HG03442 (cell line): Measurements from ENCODE around the gene CNTNAP2.

Experiments
- ATAC-seq: cut with Tn5 transposase; IDR thresholded peaks from one replicate; pipeline ENCODE4 v1.9.1; 2021; ENCODE audit warnings: mild to moderate bottlenecking, moderate library complexity; ENCODE audit not compliant: unreplicated experiment

CNTNAP2 gene

DNA sequence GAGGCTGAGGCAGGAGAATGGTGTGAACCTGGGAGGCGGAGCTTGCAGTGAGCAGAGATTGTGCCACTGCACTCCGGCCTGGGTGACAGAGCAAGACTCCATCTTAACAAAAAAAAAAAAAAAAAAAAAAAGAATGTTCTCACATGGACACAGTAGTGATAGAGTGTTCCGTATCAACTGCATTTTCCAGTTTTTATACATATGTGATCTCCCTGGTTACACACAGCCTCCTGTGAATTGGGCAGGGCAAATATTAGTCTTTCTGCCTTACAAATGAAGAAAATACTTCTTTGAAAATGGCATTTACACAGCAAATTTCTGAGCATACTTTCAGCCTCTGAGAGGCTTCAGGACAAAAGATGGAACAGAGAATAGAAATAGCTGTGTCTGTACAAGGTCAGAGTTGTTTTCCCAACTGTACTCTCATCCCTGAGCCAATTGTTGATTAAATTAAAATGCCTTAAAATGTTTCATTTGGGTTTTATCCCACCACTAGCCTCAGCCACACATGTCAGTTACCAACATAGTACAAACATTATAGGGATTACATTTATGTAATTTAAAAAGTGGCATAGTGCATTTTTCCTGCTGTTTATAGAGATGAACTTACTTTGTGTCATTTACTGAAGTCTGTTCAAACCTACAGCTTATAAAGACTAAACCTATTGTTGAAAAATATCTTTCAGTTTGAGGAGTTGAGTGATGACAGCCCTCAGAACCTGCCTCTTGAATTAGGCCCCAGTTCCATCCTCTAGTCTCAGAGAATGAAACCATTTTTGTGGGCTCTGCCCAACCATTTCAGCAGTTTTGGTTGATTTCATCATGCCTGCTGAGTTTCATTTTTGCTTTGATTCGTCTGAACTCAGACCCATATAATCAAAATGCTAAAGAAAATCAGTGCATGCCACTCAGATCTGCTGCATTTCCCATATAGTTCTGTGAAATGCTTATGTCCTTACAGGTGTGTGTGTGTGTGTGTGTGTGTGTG is 1864.5 kb downstream of the CNTNAP2 start:
- peak; percentile 96 for ATAC-seq

DNA sequence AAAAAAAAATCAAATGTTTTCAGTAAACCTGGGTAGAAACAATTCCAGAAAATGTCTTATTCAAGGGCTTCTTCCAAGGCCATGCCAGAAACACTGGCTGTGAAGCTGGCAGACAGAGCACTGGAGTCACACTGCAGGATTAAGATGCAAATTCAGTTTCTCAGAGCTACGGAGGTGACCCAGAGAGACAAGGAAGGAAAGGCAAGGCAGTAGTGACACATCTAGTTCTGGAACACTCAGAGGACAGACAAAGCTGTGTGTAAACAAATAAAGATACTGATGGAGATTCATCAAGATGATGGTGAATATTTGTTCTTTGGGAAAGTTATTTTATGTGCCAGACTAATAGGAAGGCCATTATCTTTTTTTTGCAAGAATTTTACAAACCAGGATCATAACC is 1865.7 kb downstream of the CNTNAP2 start:
- no peak for ATAC-seq

DNA sequence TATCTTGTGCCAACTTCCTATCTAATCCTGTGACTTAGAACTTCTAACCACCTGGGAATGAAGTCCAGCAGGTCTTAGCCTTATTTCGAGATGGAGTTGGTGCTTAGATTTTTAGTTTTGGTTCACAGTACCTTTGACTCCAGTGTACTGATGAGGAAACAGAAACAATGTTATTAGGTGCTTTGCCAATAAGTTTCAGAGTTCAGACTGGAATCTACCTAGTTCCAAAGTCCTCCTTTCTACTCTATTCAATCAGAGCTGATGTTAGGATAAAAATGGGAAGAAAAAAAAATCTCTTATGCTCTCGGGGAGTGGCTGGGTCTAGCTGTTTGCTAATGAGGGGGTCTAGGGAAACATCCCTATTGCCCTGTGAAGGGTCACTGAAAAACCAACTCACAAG is 1867.7 kb downstream of the CNTNAP2 start:
- no peak for ATAC-seq

DNA sequence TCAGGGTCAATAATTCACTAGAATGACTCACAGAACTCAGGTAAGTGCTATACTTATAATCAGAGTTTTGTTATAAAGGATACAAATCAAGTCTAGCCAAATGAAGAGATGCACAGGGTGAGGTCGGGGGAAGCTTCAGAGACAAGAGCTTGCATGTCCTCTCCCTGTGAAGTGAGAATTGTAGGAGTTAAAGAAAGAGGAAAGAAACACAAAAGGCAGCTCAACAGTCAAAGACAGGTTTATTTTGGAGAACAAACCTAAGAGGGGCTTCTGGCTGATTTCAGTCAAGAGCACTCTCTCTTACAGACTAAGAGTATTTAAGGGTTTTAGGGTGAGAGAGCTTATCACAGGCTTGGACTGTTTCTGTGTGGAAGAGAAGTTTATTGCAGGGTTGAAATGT is 1873.5 kb downstream of the CNTNAP2 start:
- ATAC-seq: no peak

DNA sequence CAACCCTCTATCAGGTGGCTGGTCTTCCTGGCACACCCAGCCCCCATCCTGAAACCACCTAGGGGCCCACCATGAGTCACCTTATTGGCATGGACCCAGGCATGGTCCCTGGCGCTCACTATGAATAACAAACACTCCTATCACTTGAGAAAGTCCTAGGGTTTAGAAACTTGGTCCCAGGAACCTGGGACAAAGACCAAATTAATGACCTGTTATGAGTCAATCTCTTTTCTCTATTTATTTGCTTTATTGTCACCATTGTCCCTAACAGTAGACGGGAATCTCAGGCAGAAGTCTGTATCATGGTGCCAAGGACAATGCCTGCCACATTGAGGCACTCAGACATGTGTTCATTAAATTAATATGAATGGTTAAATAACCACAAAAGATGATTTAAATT is 1874.3 kb downstream of the CNTNAP2 start:
- ATAC-seq: no peak

DNA sequence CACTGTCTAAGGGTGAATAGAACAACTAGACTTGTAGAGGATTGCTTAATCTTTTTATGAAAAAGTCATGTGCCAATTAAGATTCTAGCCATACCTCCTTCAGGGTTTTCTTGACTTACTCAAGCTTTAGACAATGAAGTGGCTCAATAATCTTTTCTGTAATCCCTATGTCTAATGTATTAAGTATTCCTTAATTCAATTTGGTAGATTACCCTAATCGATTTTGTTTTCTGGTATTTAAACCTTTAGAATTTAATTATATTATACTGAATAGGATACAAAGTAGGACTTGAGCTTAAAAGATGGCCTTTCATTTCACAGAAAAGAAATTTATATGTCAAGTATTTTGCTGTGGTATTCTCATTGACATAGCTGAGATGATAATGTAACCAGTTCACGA is 1876.1 kb downstream of the CNTNAP2 start:
- ATAC-seq: no peak

DNA sequence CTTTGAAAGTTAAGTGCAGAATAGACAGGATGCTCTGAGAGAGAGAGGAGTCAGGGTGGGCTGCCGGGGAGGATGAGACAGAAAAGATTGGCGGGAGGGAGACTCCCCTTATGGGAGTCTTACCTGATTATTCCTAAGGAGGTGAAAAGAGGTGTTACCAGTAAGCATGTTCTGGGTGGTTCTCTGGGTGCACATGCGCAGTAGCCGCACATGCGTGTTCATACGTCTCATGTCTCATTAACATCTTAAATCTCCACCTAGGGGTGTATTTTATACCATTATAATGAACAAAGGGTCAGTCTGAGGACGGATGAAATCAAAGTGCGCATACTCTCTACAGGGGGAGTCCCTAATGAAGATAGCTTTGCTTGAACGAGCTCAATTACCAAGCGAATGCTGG is 1881.0 kb downstream of the CNTNAP2 start:
- no peak for ATAC-seq

DNA sequence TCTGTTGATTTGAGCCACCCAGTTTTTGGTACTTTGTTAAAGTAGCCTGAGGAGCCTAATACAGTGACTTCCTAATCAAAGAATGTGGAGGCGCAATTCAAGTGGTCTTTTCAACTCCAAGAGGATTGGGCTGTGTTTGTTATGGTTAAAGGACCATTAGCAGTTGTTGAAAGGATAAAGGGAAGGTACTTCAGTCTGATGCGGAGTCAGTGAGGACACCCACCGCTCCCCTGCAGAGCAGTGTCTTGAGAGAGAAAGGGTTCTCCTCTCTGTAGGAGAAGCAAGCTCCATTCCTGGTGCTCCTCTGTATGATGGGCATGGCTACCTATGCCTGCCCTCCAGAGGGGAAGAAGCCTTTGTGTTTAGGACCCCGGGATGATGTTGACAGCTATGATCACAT is 1883.4 kb downstream of the CNTNAP2 start:
- ATAC-seq: no peak

DNA sequence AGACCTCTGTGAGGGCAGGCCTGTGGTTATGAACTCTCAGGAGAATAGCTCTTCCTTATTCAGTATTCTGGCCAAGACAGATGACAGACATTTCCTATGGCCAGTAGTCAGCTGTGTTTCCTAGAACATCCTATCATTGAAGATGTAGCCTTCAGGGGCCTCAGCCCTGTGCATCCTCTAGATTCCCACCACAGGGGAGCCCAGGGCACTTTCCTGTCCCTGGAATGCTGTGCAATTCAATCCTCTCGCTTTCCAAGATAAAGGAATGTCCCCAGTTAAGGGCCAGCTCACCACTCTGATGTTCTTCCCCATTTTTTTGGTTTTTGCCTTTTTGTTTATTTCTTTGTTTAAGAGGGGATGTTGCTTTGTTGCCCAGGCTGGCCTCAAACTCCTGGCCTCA is 1895.2 kb downstream of the CNTNAP2 start:
- ATAC-seq: no peak

DNA sequence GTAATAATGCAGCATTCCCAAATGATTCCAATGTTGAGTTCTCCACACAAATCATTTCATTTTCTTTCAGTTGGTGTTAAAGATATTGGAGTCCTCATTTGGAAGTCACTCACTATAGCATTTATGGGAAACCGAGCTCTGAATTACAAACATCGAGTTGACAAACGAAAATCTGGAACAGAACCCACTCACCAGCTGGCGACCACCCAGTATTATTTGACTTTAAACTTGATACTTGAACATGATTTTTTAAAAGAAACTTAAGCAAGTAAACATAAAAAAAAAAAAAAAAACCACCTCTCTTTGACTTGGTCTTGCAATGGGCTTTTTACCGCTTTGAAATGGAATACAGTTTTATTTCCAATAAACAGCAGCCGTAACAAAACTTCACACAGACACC is 1897.4 kb downstream of the CNTNAP2 start:
- ATAC-seq: no peak

DNA sequence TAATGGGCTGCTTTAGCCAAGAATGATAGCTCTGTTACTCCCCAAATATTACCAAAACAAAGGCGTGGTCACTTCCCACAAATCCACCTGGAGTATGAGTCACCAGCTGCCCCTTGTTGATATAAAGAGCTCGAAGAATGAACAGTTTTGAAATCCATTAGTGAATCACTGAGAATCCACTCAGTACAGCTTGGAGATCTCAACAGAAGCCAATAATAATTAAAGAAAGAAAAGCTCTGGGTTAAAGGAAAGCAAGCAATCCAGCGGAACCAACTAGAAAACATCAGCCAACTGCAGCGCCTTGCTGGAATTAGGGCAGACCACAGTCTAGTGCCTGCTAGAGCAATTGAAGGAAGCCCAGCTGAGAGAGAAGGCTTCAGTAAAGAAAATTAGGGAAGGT is 1897.9 kb downstream of the CNTNAP2 start:
- no peak for ATAC-seq

DNA sequence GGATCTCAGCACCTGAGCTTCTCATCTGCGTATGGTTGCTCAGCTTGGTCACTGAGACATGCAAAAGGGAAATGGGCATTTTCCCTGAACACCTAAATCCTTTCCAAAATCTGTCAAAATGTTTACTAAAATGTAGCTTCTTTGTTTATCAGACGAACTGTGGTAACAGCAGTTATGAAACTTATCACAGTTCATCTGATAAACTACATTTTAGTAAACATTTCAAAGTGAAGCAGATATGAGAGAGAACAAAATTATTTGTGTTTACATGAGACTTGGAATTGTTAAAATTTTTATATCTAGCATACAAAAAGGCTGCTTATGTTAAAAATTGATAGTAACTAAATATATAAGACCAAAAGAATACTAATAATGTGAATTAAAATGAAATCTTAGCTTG is 1900.5 kb downstream of the CNTNAP2 start:
- no peak for ATAC-seq

DNA sequence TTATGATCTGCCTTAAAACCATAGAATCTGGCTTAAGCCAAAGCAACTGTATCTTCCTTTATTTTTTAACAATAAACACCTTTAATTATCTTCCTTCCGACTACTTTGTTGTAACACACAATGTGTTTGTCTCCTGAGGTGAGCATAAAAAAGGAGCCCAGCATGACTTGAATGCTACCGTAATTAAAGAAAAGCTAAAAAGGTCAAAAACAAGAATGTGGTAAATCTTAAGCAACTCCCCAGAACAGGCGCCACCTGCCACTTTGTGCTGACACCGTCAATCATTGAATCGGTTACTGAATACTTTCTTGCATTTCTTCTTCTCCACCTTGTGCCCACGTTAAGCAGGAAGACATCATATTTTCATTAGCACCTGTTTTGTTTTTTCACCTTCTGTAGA is 1904.1 kb downstream of the CNTNAP2 start:
- no peak for ATAC-seq

DNA sequence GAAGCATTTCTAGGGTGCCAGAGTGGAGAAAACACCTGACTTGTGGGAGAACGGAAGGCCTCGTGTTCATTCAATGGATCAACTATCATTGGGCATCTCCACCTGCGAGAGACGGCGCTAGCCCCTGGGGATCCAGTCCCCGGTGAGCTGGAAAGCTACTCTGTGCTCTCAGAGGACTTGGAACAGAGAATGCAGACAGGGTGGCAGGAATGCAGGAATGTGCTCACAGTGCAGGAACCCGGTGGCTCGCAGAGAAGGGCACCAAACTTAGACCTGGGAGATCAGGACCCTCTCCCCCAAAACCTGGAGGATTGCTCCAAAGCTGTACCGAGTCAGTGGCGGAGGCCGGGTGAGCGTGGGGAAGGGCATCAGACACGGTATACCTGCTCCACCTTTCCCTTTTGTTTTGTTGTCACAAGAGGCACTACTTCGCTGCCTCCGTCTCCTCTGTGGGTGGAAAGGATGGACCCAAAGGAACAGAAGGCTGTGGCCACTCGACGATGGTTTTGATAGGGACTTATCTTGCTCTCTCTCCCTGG is 1905.0 kb downstream of the CNTNAP2 start:
- no peak for ATAC-seq

DNA sequence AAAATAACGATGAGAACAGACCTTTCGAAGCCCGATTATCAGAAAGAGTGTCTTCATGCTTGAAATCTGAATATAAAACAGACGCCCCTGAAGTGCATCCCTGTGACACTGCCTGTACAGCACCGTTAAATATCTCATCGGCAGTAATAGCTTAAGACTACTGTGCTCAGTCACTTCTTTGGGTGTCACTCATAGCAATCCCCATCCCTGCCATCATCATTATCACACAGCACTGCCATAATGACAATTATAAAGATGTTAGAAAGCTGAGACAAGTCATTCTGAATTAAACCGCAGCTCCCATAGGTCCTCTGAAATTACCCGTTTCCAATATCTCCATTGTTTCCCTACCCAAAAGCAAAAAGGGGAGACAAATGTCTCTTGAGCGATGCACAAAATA is 1906.2 kb downstream of the CNTNAP2 start:
- ATAC-seq: no peak

DNA sequence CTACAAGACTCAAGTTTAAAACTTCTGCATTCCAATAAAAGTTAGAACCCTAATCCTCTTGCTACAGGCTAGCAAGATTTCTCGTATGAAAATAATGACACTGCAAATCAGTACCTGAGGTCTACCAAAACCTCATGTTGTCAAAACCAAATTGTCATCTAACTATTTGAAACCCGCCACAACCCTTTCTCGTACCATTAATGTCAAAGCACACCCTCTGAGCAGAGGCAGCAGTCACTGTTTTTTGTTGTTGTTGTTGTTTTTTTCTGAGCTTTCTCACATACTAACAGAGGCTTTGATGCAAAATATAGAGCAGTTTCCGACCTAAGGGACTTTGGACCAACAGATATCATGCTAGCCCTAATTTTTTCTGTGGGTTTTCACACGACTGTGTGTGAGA is 1910.1 kb downstream of the CNTNAP2 start:
- ATAC-seq: no peak

DNA sequence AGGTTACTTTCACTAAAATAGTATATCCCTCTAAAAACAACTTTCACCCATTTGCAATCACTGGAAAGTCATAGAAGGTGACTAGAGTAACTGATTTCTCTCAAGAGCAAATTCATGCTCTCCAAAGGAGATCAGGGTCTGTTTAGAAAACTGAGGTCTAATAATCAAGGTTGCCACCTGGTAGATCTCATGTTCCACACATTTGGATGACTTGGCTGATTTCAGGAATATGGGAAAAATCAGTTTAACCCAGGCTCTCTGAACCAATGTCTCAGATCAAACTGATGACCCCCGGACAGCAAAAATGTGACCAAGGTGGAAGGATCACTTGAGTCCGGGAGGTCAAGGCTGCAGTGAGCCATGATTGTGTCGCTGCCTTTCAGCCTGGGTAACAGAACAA is 1911.6 kb downstream of the CNTNAP2 start:
- no peak for ATAC-seq

DNA sequence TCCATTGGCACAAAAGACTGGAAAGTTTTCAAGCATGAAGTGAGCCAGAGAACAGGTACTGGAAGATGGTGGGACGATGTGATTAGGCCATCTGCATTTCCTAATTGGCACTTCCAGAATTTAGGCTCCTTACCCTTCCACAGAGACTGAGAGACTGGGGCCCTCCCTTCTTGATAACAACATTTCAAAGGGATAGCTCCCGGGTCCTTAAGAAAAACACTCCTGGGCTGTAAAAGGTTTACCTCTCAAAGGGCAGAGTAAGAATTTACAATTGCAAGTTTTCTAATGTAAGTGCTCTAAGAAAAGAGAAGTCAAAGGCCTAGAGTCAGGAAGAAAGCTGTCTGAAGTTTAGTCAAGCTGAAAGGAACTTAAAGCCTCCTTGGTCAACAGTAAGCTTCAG is 1914.4 kb downstream of the CNTNAP2 start:
- no peak for ATAC-seq

DNA sequence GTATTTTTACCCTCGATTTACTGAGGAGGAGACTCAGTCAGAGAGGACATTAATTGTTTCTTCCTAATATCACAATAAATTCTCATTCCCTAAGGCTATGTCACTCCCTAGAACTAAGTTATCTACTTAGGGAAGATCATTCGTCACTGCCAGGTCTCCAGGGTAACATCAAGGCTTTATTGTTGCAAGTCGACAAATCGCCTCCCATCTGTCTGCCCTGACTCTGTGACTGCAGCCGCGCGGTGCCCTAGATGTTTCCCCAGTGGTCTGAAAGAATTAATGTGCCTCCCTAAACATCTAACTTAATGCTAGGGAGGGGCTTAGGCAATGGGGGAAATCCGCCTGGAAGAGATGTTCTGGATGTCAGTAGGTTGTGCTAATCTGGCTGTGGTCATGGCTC is 1915.2 kb downstream of the CNTNAP2 start:
- no peak for ATAC-seq

DNA sequence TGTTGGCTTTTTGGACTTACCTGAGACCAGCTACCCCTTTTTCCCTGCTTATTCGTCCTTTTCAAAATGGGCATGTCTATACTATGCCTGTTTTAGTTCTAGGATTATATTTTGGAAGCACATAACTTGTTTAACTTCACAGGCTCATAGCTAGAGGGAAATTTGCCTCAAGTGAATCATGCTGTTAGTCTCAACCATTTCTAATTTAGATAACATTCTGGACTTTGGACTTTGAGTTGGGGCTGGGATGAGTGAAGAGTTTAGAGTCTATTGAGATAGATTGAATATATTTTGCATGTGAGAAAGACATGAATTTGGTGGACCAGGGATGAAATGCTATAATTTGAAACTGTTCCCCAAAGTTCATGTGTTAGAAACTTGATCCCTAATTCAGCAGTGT is 1919.3 kb downstream of the CNTNAP2 start:
- ATAC-seq: no peak

DNA sequence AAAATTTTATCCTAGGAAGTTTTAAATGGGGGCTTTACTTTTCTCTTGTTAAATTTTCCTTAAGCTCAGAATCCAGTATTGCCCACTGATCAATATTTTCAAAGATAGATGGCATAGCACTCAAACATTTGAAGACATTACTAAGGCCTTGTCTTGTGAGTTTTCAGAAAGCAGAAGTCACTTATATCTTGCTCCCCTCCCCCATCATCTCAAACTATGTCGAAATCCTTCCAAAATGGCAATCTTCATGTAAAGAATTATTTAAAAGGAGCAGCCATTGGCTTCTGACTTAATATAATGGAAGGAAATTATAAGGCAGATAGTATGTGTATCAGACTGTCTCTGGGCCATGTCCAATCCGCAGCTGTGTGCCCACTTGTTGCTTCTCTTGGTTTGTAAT is 1920.4 kb downstream of the CNTNAP2 start:
- no peak for ATAC-seq

DNA sequence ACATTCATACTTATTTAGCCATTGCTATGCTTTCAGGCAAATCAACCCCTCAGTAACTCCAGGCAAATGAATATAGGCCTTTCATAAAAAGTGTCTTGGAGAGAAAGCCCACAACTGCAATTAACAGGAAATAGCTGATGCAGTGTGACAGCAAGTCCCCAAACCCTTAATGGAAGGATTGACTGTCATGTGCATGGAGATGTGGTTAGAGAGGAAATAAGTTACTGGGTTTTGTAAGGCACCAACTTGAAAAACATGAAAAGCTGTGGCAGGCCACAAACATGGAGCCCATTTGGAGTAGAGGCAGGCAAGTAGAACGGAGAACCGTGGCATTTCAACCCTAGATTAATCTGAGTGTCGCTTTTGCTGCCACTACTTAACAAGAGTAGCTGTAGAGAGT is 1924.6 kb downstream of the CNTNAP2 start:
- no peak for ATAC-seq
